ENCODE data around the gene FAM186B.

DNA sequence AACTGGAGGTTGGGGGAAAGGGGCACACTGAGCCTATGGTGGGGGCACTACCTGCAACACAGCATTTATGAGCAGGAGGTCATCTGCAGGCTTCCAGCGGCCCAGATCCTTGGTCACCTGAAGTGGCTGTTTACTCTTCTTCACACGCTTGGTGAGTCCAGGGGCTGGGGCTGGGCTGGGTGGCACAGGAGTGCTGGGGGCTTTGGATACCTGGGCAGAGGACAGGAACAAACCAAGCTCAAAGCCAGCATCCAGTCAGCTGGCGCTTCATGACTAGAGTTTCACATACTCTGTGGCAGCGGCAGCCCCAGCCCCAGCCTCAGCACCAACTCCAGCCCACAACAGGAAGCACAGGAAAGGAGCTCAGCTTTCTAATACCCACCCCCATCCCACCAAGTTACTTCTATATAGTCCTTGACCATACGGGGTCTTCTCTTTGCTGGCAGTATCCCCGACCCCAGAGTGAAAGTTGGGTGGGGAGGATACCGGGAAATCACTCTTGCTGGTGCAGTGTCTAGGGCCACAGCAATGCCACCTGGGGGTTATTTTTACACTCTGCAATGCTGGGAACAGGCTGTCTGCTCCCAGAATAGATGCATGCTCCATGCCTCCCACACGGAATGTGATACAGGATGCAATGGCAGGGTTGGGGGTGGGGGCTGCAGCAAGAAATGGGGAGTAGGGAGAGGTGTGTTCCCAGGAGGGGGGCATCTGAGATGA, 40.6 kb downstream of the FAM186B start:
- TF ChIP-seq, protein P1, sequence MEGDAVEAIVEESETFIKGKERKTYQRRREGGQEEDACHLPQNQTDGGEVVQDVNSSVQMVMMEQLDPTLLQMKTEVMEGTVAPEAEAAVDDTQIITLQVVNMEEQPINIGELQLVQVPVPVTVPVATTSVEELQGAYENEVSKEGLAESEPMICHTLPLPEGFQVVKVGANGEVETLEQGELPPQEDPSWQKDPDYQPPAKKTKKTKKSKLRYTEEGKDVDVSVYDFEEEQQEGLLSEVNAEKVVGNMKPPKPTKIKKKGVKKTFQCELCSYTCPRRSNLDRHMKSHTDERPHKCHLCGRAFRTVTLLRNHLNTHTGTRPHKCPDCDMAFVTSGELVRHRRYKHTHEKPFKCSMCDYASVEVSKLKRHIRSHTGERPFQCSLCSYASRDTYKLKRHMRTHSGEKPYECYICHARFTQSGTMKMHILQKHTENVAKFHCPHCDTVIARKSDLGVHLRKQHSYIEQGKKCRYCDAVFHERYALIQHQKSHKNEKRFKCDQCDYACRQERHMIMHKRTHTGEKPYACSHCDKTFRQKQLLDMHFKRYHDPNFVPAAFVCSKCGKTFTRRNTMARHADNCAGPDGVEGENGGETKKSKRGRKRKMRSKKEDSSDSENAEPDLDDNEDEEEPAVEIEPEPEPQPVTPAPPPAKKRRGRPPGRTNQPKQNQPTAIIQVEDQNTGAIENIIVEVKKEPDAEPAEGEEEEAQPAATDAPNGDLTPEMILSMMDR (conservative IDR thresholded peaks at IDR 0.05; ENCODE audit: low read depth, low read length): no peak
- TF ChIP-seq EZH2 (IDR thresholded peaks at IDR 0.05; ENCODE audit: borderline replicate concordance, low read depth, low read length, poor library complexity, severe bottlenecking): no peak
